22Rv1 (cell line): ENCODE data around the gene FAM72B.
"Not testable (repeated sequence)": the region's sequence is repeated elsewhere in the genome, so short reads cannot be mapped to it uniquely, and the experiment has no call there.

ENCODE experiments used
- ZFX ChIP-seq: fragments of 450-650 bp; IDR thresholded peaks from 2 replicates; pipeline ENCODE4 v1.6.1; 2017; ENCODE audit warnings: antibody characterized with exemption, borderline replicate concordance
- TF ChIP-seq, protein P1 (sequence below): fragments of 450-650 bp; IDR thresholded peaks from 2 replicates; pipeline ENCODE4 v1.5.1; 2017; ENCODE audit warnings: mild to moderate bottlenecking

- TF ChIP-seq, protein P1, sequence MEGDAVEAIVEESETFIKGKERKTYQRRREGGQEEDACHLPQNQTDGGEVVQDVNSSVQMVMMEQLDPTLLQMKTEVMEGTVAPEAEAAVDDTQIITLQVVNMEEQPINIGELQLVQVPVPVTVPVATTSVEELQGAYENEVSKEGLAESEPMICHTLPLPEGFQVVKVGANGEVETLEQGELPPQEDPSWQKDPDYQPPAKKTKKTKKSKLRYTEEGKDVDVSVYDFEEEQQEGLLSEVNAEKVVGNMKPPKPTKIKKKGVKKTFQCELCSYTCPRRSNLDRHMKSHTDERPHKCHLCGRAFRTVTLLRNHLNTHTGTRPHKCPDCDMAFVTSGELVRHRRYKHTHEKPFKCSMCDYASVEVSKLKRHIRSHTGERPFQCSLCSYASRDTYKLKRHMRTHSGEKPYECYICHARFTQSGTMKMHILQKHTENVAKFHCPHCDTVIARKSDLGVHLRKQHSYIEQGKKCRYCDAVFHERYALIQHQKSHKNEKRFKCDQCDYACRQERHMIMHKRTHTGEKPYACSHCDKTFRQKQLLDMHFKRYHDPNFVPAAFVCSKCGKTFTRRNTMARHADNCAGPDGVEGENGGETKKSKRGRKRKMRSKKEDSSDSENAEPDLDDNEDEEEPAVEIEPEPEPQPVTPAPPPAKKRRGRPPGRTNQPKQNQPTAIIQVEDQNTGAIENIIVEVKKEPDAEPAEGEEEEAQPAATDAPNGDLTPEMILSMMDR: not testable (repeated sequence)
- TF ChIP-seq ZFX: not testable (repeated sequence)
These were observed 42.3 kb upstream of the FAM72B start for GRCh38 chr1:121226295-121226904.
